ENCODE data around the gene TRAK2. TPM values are rescaled to one million over a fixed set of nuclear protein-coding genes. Genes with fewer than 3 reads are reported as not detected.
A peak's percentile ranks its signal among the peaks of the same experiment; 100 is the strongest.
"Not testable (repeated sequence)": the region's sequence is repeated elsewhere in the genome, so short reads cannot be mapped to it uniquely, and the experiment has no call there.

The TRAK2 gene
- total and polyA plus RNA-seq, 8 donors: 8.2 to 46.8 (median 27.2) TPM

DNA sequence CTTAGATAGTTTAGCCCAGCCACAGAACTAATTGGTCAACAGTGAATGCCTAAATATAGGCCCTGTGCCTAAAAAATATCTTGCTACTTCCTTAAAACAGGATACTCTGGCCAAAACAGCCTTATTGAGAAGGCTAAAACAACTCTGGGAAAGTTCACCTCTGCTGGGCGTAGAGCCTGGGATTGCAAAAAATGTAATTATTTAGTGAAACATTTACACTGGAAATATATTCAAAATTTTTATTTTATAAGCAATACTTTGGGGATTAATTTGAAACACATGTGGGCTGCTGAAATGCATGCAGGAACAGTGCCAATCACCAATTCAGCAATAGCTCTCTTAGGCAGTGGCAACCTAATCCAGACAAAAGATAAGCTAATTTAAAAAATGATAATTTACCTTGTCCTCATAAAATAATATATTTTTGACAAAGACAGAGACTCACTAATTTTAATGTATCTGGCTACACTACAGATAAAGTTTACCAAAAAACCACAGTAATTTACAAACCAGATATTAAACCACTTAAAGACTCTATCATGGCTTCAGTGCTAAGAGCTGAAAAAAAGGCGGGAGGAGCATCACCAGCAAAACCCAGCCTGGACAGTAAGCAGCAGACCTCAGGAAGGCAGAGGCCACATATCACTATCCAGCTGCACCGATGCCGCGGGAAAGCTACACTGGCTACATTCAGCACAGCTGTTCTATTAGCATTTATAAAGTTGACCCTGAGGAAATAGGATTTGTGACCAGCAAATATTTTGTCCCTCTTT is 18.5 kb downstream of the TRAK2 start:
- DNase-seq: peak in 1 of 2 donors; percentile 67
- Histone ChIP-seq H3K4me3 (no peak overlapping the region), H3K27me3 (no peaks in the 10 kb centered on the region), H3K27ac (peak overlapping the region in 4 of 5 donors; percentile 18 to 66 (median 48)), H3K9me3 (no peaks in the 10 kb centered on the region), H3K36me3 (no peaks in the 10 kb centered on the region), H3K4me1 (peaks cover 8 to 34% (median 23%) of the 10 kb centered on the region in 4 donors)
- 51 to 74% (median 63%) methylated on average over 5 of the region's 5 CpGs for WGBS, 5 donors
- TF ChIP-seq POLR2A (IDR thresholded peaks at IDR 0.05) (no peak), POLR2AphosphoS5 (IDR thresholded peaks at IDR 0.05) (no peak), EP300 (IDR thresholded peaks at IDR 0.05) (no peak)
- TF ChIP-seq, protein P1, sequence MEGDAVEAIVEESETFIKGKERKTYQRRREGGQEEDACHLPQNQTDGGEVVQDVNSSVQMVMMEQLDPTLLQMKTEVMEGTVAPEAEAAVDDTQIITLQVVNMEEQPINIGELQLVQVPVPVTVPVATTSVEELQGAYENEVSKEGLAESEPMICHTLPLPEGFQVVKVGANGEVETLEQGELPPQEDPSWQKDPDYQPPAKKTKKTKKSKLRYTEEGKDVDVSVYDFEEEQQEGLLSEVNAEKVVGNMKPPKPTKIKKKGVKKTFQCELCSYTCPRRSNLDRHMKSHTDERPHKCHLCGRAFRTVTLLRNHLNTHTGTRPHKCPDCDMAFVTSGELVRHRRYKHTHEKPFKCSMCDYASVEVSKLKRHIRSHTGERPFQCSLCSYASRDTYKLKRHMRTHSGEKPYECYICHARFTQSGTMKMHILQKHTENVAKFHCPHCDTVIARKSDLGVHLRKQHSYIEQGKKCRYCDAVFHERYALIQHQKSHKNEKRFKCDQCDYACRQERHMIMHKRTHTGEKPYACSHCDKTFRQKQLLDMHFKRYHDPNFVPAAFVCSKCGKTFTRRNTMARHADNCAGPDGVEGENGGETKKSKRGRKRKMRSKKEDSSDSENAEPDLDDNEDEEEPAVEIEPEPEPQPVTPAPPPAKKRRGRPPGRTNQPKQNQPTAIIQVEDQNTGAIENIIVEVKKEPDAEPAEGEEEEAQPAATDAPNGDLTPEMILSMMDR (IDR thresholded peaks at IDR 0.05): no peak
- intact Hi-C loops (cut with DNase I; ENCODE audit: low total_unique reads): no loop called here

DNA sequence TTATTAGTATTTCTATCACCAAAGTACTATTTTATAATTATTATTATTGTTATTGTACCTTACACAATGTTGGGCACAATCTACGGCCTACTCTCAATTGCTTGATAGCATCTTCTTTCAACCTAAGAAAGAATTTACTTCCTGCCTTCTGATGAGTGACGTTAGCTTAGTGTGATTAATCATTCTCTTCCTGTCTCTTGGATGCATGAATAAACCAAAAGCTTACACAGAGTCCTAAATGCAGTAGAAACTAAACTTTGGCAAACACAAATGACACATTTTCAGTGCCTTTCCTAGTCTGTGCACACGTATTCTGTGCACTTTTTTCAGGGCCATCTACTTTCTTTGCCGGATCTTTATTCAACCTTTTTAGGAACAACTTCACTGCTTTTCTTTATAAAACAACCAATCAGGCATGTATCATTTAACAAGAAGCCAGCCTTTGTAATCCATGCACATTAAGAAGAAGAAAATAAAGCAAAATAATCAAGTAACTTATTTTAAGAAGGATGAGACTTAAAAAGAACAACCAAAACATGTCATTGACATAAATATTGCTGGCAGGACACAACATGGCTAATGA is 19.1 kb downstream of the TRAK2 start:
- Histone ChIP-seq H3K9me3 (no peaks in the 10 kb centered on the region), H3K27me3 (no peaks in the 10 kb centered on the region), H3K4me3 (no peak overlapping the region), H3K36me3 (no peaks in the 10 kb centered on the region), H3K4me1 (peaks cover 8 to 30% (median 23%) of the 10 kb centered on the region in 4 donors), H3K27ac (peak overlapping the region in 4 of 5 donors; percentile 18 to 66 (median 48))
- 42 to 72% (median 48%) methylated on average over 4 of the region's 4 CpGs for WGBS, 5 donors
- TF ChIP-seq EP300 (IDR thresholded peaks at IDR 0.05) (no peak), POLR2AphosphoS5 (IDR thresholded peaks at IDR 0.05) (no peak), POLR2A (IDR thresholded peaks at IDR 0.05) (no peak)
- TF ChIP-seq, protein P1 (IDR thresholded peaks at IDR 0.05): no peak
- intact Hi-C loops (cut with DNase I; ENCODE audit: low total_unique reads): no loop called here
- DNase-seq: peak in 1 of 2 donors; percentile 26

DNA sequence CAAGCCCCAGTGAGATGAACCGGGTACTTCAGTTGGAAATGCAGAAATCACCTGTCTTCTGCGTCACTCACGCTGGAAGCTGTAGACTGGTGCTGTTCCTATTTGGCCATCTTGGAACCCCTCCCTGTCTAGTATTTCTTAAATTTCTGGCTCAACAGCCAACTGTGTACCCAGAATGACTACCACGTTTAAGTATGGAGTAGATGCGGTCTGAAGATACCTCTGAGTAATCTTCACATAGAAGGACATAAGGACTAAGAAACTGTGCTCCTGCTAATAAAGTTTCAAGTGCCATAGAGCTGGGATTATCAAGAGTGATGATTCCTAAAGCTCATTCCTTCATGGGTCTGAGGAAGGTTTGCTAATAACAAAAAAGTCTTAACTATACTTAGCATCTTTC is 20.4 kb downstream of the TRAK2 start:
- Histone ChIP-seq H3K4me3 (no peak overlapping the region), H3K4me1 (peaks cover 8 to 30% (median 23%) of the 10 kb centered on the region in 4 donors), H3K27me3 (no peaks in the 10 kb centered on the region), H3K27ac (no peak overlapping the region), H3K9me3 (no peaks in the 10 kb centered on the region), H3K36me3 (no peaks in the 10 kb centered on the region)
- 75 to 99% (median 97%) methylated on average over 4 to 5 of the region's 5 CpGs for WGBS, 5 donors
- intact Hi-C loops (cut with DNase I; ENCODE audit: low total_unique reads): no loop called here
- no peak for DNase-seq
- no peak for TF ChIP-seq EP300 (IDR thresholded peaks at IDR 0.05)
- TF ChIP-seq POLR2AphosphoS5 (IDR thresholded peaks at IDR 0.05): no peak
- TF ChIP-seq, protein P1 (IDR thresholded peaks at IDR 0.05): no peak
- TF ChIP-seq POLR2A (IDR thresholded peaks at IDR 0.05): no peak

DNA sequence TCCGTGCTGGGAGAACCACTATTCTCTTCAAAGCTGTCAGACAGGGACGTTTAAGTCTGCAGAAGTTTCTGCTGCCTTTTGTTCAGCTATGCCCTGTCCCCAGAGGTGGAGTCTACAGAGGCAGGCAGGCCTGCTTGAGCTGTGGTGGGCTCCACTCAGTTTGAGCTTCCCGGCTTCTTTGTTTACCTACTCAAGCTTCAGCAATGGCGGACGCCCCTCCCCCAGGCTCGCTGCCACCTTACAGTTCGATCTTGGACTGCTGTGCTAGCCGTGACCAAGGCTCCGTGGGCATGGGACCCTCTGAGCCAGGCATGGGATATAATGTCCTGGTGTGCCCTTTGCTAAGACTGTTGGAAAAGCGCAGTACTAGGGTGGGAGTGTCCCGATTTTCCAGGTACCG is 20.9 kb downstream of the TRAK2 start:
- peaks cover 8 to 30% (median 23%) of the 10 kb centered on the region in 4 donors for H3K4me1 ChIP-seq
- intact Hi-C loops (cut with DNase I; ENCODE audit: low total_unique reads); H3K9me3 ChIP-seq; DNase-seq; H3K36me3 ChIP-seq; H3K27ac ChIP-seq; H3K27me3 ChIP-seq; H3K4me3 ChIP-seq: not testable (repeated sequence)
- 96 to 98% (median 96%) methylated on average over 12 of the region's 12 CpGs for WGBS, 5 donors

DNA sequence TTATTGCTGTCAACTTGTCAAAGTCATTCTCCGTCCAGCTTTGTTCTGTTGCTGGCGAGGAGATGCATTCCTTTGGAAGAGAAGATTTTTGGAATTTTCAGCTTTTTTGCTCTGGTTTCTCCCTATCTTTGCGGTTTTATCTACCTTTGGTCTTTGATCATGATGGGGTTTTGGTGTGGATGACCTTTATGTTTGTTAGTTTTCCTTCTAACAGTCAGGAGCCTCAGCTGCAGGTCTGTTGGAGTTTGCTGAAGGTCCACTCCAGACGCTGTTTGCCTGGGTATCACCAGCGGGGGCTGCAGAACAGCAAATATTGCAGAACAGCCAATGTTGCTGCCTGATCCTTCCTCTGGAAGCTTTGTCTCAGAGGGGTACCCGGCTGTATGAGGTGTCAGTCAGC is 21.4 kb downstream of the TRAK2 start:
- H3K4me1 ChIP-seq: peaks cover 8 to 33% (median 23%) of the 10 kb centered on the region in 4 donors
- H3K4me3 ChIP-seq; H3K36me3 ChIP-seq; H3K9me3 ChIP-seq; intact Hi-C loops (cut with DNase I; ENCODE audit: low total_unique reads); DNase-seq; H3K27ac ChIP-seq; H3K27me3 ChIP-seq: not testable (repeated sequence)
- 86 to 98% (median 91%) methylated on average over 5 to 6 of the region's 6 CpGs for WGBS, 5 donors

DNA sequence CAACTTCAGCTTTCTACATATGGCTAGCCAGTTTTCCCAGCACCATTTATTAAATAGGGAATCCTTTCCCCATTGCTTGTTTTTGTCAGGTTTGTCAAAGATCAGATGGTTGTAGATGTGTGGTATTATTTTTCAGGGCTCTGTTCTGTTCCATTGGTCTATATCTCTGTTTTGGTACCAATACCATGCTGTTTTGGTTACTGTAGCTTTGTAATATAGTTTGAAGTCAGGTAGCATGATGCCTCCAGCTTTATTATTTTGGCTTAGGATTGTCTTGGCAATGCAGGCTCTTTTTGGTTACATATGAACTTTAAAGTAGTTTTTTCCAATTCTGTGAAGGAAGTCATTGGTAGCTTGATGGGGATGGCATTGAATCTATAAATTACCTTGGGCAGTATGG is 22.9 kb downstream of the TRAK2 start:
- peaks cover 8 to 28% (median 19%) of the 10 kb centered on the region in 4 donors for H3K4me1 ChIP-seq
- H3K4me3 ChIP-seq; DNase-seq; intact Hi-C loops (cut with DNase I; ENCODE audit: low total_unique reads); H3K9me3 ChIP-seq; H3K27ac ChIP-seq; H3K36me3 ChIP-seq; H3K27me3 ChIP-seq: not testable (repeated sequence)

All from stomach (tissue), 9 donors.